HFF-Myc (cell line): ENCODE data around the gene L2HGDH.
"Not testable (repeated sequence)": the region's sequence is repeated elsewhere in the genome, so short reads cannot be mapped to it uniquely, and the experiment has no call there.

Experiments
- DNase-seq: peaks from one replicate; pipeline ENCODE4 v3.0.0-alpha.2; 2011; ENCODE audit warnings: low read depth; ENCODE audit errors: extremely low read depth
- H3K4me3 ChIP-seq: replicated peaks from 2 replicates; pipeline ENCODE4 v1.5.1; 2011; ENCODE audit warnings: low read depth, mild to moderate bottlenecking, control low read depth, low read length
- TF ChIP-seq, protein P1 (sequence below): IDR thresholded peaks from 2 replicates; pipeline ENCODE4 v1.5.1; 2012; ENCODE audit warnings: mild to moderate bottlenecking, low read depth, low read length, control low read depth; ENCODE audit errors: missing control alignments

The L2HGDH gene

DNA sequence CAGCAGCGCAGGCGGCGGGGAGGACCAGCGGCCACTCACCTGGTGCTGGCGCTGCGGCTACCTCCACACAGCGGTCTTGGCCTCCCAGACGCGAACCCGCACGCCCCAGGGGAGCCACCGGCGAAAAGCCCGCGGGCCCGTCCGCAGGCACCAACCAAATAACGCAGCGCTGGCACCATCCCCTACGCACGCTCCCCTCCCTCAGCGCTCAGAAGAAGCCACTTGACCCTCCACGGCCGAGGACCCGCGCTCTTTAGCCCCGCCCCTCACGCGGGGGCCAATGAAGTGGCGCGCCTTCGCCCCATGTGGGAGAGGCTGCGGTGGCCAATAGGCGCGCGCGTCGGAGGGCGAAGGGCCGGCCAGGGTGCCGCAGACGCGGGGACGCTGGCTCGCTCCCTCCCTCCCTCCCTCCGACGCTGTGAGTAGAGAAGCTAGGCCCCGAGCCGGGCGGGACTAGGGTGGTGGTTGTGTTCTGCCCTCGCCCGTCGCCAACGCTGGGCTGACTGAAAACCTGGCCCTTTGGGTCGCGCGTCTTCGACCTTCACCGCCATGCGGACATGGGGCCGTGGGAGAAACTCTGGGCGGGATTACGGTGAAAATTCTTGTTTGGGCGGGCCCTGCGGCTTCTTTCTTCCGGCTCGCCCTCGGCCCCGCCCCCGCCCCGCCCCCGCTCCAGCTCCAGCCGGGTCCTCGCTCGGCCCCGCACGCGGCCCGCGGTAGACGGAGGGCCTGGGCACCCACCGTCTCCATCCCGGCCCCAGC is at the start of gene L2HGDH, which contains the start of gene DMAC2L:
Gene L2HGDH, minus strand, starts transcription at position 258 of the 762 bp plus-strand sequence. Its CDS starts 79 bp downstream, at position 179.
Gene DMAC2L, plus strand, starts transcription at position 353 of the 762 bp plus-strand sequence. CDS start 9,164 bp downstream, outside the sequence.
- peak within 1 kb of the TSS; percentile 90 for H3K4me3 ChIP-seq
- TF ChIP-seq, protein P1, sequence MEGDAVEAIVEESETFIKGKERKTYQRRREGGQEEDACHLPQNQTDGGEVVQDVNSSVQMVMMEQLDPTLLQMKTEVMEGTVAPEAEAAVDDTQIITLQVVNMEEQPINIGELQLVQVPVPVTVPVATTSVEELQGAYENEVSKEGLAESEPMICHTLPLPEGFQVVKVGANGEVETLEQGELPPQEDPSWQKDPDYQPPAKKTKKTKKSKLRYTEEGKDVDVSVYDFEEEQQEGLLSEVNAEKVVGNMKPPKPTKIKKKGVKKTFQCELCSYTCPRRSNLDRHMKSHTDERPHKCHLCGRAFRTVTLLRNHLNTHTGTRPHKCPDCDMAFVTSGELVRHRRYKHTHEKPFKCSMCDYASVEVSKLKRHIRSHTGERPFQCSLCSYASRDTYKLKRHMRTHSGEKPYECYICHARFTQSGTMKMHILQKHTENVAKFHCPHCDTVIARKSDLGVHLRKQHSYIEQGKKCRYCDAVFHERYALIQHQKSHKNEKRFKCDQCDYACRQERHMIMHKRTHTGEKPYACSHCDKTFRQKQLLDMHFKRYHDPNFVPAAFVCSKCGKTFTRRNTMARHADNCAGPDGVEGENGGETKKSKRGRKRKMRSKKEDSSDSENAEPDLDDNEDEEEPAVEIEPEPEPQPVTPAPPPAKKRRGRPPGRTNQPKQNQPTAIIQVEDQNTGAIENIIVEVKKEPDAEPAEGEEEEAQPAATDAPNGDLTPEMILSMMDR, result no peak
- DNase-seq, result peak; percentile 59

DNA sequence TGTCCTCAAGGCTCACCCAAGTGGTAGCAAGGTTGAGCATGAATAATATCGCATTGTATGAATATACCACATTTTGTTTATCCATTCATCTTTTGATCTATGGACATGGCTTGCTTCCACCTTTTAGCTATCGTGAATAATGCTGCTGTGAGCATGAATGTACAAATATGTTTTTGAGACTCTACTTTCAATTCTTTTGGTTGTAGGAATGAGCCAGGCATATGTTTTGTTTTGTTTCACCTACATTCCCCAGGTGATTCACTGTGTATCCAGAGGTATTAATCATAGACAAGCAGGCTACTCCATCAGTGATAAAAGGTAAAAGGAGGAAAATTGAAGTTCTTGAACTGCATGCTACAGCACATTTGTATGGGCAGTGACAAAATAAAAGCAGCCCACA is 48.8 kb upstream of the L2HGDH start:
- DNase-seq, result no peak
- no peak overlapping the region for H3K4me3 ChIP-seq
- TF ChIP-seq, protein P1, result no peak

DNA sequence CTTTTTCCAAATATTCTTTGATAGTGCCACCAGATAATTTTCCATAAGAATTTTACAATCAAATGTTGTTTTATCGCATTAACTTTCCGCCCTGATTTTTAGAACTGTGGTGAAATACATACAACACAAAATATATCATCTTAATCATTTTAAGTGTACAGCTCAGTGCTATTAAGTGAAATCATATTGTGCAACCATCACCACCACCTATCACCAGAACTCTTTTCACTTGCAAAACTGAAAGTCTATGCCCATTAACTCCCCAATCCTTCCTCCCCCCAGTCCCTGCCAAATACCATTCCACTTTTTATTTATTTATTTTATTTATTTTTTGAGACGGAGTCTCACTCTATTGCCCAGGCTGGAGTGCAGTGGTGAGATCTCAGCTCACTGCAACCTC is 48.1 kb upstream of the L2HGDH start:
- TF ChIP-seq, protein P1, result no peak
- no peak overlapping the region for H3K4me3 ChIP-seq
- no peak for DNase-seq

DNA sequence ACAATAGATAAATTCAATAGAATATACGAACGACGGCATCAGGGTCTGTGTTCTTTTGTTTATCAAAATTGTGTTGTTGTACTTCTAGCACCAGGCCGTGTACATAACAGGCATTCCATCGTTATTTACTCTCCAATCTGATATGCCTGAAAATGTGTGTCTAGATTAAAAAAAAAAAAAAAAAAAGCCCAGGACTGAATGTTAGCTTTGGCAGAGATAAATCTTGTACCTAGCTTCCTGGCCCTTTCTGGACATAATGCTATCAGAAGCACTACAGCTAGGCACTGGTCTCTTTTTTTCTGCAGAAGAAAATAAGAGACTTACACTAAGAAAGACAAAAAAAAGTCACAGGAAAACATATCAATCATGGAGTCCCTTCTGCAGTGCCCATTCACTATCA is 47.6 kb upstream of the L2HGDH start:
- no peak for DNase-seq
- no peak overlapping the region for H3K4me3 ChIP-seq
- TF ChIP-seq, protein P1, result no peak

DNA sequence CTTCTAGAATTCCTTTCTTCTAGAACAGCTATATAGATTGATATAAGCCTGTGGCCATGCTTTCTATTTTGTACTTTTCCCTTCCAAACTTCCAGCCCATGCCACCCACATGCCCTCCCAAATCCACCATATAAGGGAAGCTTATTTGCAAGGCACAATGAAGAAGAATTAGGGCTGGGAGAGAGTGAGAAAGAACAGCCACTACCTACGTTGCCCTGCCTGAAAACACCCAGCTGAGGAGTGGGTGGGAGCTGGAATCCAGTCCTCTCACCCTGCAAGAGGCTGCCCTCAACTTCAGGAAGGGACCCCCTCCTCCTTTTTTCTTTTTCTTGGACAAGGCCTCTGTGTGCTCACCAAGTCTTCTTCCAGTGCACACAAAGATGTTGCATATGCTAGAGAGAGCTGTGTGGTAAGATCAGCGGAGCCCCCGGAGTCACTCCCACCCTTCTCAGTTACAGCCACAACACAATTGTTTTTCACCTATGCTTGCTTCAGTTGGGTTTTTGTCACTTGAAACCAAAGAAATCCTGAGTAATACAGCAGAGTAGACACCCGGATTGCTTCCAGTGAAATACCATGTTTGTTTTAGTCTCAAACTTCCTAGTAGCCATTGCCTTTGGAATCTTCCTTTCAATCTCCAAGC is 45.8 kb upstream of the L2HGDH start:
- TF ChIP-seq, protein P1, result no peak
- no peak overlapping the region for H3K4me3 ChIP-seq
- no peak for DNase-seq

DNA sequence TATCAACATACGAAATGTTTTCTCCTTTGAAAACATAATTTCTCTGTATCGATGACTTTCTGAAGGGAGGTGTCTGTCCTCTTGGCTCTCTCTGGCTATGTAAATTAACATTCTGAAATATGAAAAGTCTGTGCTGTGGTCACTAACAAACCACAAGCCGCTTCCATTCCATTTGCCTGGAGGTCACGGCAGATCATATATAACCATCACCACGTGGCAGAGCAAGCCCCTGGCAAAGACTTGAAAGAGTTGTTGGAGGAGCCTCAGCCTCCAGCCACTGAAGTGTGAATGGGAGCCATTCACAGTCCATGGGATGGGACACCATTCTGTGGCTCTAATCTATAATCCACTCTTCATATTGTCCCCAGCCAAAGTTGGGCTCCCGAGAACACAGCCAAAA is 45.1 kb upstream of the L2HGDH start:
- H3K4me3 ChIP-seq, result no peak overlapping the region
- TF ChIP-seq, protein P1, result no peak
- no peak for DNase-seq

DNA sequence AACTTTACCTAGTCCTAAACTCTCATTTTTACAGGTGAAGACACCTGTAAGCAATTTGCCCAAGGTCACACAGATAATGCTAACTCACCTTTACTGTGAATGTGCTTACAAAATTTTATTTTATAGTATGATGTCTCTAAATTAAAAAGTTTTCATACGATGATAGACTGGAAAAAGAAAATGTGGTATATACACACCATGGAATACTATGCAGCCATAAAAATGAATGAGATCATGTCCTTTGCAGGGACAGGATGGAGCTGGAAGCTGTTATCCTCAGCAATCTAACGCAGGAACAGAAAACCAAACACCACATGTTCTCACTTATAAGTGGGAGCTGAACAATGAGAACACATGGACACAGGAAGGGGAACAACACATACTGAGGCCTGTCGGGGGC is 44.3 kb upstream of the L2HGDH start:
- not testable (repeated sequence) for DNase-seq

More for the DNA sequence above, 44.3 kb upstream of the L2HGDH start:
- H3K4me3 ChIP-seq, result not testable (repeated sequence)
